HUES64 (cell line): ENCODE results near the gene FRAT1.

Experiments
- H3K27ac ChIP-seq: 2 replicates; pipeline ENCODE4 v1.7.0; 2013; ENCODE audit warnings: low read depth, low read length, inconsistent platforms
- H3K27me3 ChIP-seq: 2 replicates; pipeline ENCODE4 v1.6.1; 2013; ENCODE audit warnings: mild to moderate bottlenecking, low read length; ENCODE audit not compliant: insufficient read depth
- H3K36me3 ChIP-seq: 2 replicates; pipeline ENCODE4 v1.6.1; 2013; ENCODE audit warnings: mild to moderate bottlenecking, low read length; ENCODE audit not compliant: insufficient read depth
- H3K4me1 ChIP-seq: 2 replicates; pipeline ENCODE4 v1.6.1; 2013; ENCODE audit warnings: mild to moderate bottlenecking, low read length, moderate library complexity; ENCODE audit not compliant: insufficient read depth
- H3K4me3 ChIP-seq: 2 replicates; pipeline ENCODE4 v1.5.1; 2013; ENCODE audit warnings: mild to moderate bottlenecking, low read length, moderate library complexity
- H3K9ac ChIP-seq: 2 replicates; pipeline ENCODE4 v1.6.1; 2013; ENCODE audit warnings: mild to moderate bottlenecking, low read depth, low read length
- H3K9me3 ChIP-seq: 2 replicates; pipeline ENCODE4 v1.6.1; 2013; ENCODE audit warnings: low read depth, low read length; ENCODE audit not compliant: insufficient read depth
- WGBS: fragments of 150-250, 120-280 bp; methylation state at CpG from one replicate; pipeline ENCODE4 v1.1.7; 2013; ENCODE audit warnings: missing lambda C conversion rate; 5-methylcytosine and 5-hydroxymethylcytosine counted together

The FRAT1 gene

GRCh38 chr10:97291357-97292096 lies 27.5 kb upstream of the FRAT1 start:
- WGBS = 66% methylated on average over 25 of the region's 25 CpGs
- H3K4me1 ChIP-seq = peaks cover 9% of the 10 kb centered on the region; the same call in 1 of the 2 replicates

GRCh38 chr10:97292097-97292861 lies 26.8 kb upstream of the FRAT1 start, which contains the start of gene ARHGAP19:
Gene ARHGAP19 (minus strand): TSS chr10:97292637. CDS start chr10:97292627, 10 bp downstream.
- Histone ChIP-seq H3K9me3 (no peaks in the 10 kb centered on the region), H3K27me3 (no peaks in the 10 kb centered on the region), H3K4me1 (peaks cover 9% of the 10 kb centered on the region; the same call in 1 of the 2 replicates), H3K9ac (peak within 1 kb of the TSS; percentile 92), H3K4me3 (peak within 1 kb of the TSS; percentile 65), H3K27ac (peak within 1 kb of the TSS; percentile 97), H3K36me3 (peaks cover 10% of the 10 kb centered on the region)
- WGBS = under 1% methylated on average over 50 of the region's 55 CpGs

More at GRCh38 chr10:97291357-97292096, 27.5 kb upstream of the FRAT1 start:
- Histone ChIP-seq H3K27me3 (no peaks in the 10 kb centered on the region), H3K9ac (peak overlapping the region; percentile 92), H3K27ac (peak overlapping the region; percentile 97), H3K36me3 (peaks cover 18% of the 10 kb centered on the region), H3K4me3 (peak overlapping the region; percentile 65), H3K9me3 (no peaks in the 10 kb centered on the region)

- WGBS = 63% methylated on average over 3 of the region's 3 CpGs
Measured at GRCh38 chr10:97292862-97293198, 26.2 kb upstream of the FRAT1 start.

GRCh38 chr10:97297556-97298222 lies 21.4 kb upstream of the FRAT1 start:
- no peak overlapping the region for H3K9ac ChIP-seq
- H3K4me3 ChIP-seq = no peak overlapping the region
- no peaks in the 10 kb centered on the region for H3K27me3 ChIP-seq
- 95% methylated on average over 8 of the region's 8 CpGs for WGBS
- no peaks in the 10 kb centered on the region for H3K9me3 ChIP-seq
- no peaks in the 10 kb centered on the region for H3K36me3 ChIP-seq
- no peaks in the 10 kb centered on the region for H3K4me1 ChIP-seq
- H3K27ac ChIP-seq = no peak overlapping the region

More at GRCh38 chr10:97292862-97293198, 26.2 kb upstream of the FRAT1 start:
- Histone ChIP-seq H3K4me1 (peaks cover 9% of the 10 kb centered on the region; the same call in 1 of the 2 replicates), H3K36me3 (peaks cover 6% of the 10 kb centered on the region), H3K9me3 (no peaks in the 10 kb centered on the region), H3K27me3 (no peaks in the 10 kb centered on the region), H3K9ac (no peak overlapping the region), H3K4me3 (no peak overlapping the region), H3K27ac (no peak overlapping the region)

- no peaks in the 10 kb centered on the region for H3K9me3 ChIP-seq
- no peak overlapping the region for H3K4me3 ChIP-seq
- no CpG with 5 or more reads among the region's 3 CpGs for WGBS
- H3K4me1 ChIP-seq = no peaks in the 10 kb centered on the region
- no peak overlapping the region for H3K9ac ChIP-seq
- no peaks in the 10 kb centered on the region for H3K27me3 ChIP-seq
- H3K36me3 ChIP-seq = no peaks in the 10 kb centered on the region
- H3K27ac ChIP-seq = no peak overlapping the region
Measured at GRCh38 chr10:97298223-97298571, 20.9 kb upstream of the FRAT1 start.

- Histone ChIP-seq H3K9ac (no peak overlapping the region), H3K4me1 (no peaks in the 10 kb centered on the region), H3K9me3 (no peaks in the 10 kb centered on the region)
Measured at GRCh38 chr10:97300980-97301379, 18.1 kb upstream of the FRAT1 start.

GRCh38 chr10:97302088-97302791 lies 16.8 kb upstream of the FRAT1 start:
- no peak overlapping the region for H3K4me3 ChIP-seq
- H3K27me3 ChIP-seq = no peaks in the 10 kb centered on the region
- no peaks in the 10 kb centered on the region for H3K4me1 ChIP-seq
- 93% methylated on average over 10 of the region's 11 CpGs for WGBS
- no peak overlapping the region for H3K27ac ChIP-seq
- H3K9me3 ChIP-seq = no peaks in the 10 kb centered on the region
- H3K36me3 ChIP-seq = no peaks in the 10 kb centered on the region
- no peak overlapping the region for H3K9ac ChIP-seq

More at GRCh38 chr10:97300980-97301379, 18.1 kb upstream of the FRAT1 start:
- Histone ChIP-seq H3K27me3 (no peaks in the 10 kb centered on the region), H3K27ac (no peak overlapping the region), H3K36me3 (no peaks in the 10 kb centered on the region), H3K4me3 (no peak overlapping the region)
- over 99% methylated on average over 3 of the region's 3 CpGs for WGBS

- WGBS = 94% methylated on average over 1 of the region's 1 CpG
- Histone ChIP-seq H3K27ac (no peak overlapping the region), H3K36me3 (no peaks in the 10 kb centered on the region), H3K9ac (no peak overlapping the region), H3K9me3 (no peaks in the 10 kb centered on the region), H3K4me1 (no peaks in the 10 kb centered on the region), H3K4me3 (no peak overlapping the region), H3K27me3 (no peaks in the 10 kb centered on the region)
Measured at GRCh38 chr10:97307441-97307840, 11.6 kb upstream of the FRAT1 start.

- 84% methylated on average over 10 of the region's 10 CpGs for WGBS
- Histone ChIP-seq H3K9me3 (no peaks in the 10 kb centered on the region), H3K9ac (no peak overlapping the region), H3K27me3 (no peaks in the 10 kb centered on the region), H3K27ac (no peak overlapping the region), H3K36me3 (no peaks in the 10 kb centered on the region), H3K4me1 (no peaks in the 10 kb centered on the region), H3K4me3 (no peak overlapping the region)
Measured at GRCh38 chr10:97307866-97308780, 10.9 kb upstream of the FRAT1 start.

- Histone ChIP-seq H3K36me3 (no peaks in the 10 kb centered on the region), H3K9ac (no peak overlapping the region), H3K4me1 (no peaks in the 10 kb centered on the region), H3K4me3 (no peak overlapping the region), H3K9me3 (no peaks in the 10 kb centered on the region), H3K27me3 (no peaks in the 10 kb centered on the region), H3K27ac (no peak overlapping the region)
- 90% methylated on average over 4 of the region's 4 CpGs for WGBS
Measured at GRCh38 chr10:97311111-97311626, 7.9 kb upstream of the FRAT1 start.
